OCI-LY7 (cell line): ENCODE results near the gene NFATC3.

Experiments used
- CTCF ChIP-seq: fragments of 200-600 bp; sonication (generic); conservative IDR thresholded peaks from 2 replicates; pipeline ENCODE4 v1.5.1; 2014; ENCODE audit warnings: mild to moderate bottlenecking, antibody characterized with exemption, low read length, moderate library complexity, mixed read lengths
- EZH2phosphoT487 ChIP-seq: fragments of 200-600 bp; sonication (generic); IDR thresholded peaks from 2 replicates; pipeline ENCODE4 v1.6.1; 2018; ENCODE audit warnings: low read depth, borderline replicate concordance, mild to moderate bottlenecking, mixed run types, antibody characterized with exemption, low read length, moderate library complexity, mixed read lengths

DNA sequence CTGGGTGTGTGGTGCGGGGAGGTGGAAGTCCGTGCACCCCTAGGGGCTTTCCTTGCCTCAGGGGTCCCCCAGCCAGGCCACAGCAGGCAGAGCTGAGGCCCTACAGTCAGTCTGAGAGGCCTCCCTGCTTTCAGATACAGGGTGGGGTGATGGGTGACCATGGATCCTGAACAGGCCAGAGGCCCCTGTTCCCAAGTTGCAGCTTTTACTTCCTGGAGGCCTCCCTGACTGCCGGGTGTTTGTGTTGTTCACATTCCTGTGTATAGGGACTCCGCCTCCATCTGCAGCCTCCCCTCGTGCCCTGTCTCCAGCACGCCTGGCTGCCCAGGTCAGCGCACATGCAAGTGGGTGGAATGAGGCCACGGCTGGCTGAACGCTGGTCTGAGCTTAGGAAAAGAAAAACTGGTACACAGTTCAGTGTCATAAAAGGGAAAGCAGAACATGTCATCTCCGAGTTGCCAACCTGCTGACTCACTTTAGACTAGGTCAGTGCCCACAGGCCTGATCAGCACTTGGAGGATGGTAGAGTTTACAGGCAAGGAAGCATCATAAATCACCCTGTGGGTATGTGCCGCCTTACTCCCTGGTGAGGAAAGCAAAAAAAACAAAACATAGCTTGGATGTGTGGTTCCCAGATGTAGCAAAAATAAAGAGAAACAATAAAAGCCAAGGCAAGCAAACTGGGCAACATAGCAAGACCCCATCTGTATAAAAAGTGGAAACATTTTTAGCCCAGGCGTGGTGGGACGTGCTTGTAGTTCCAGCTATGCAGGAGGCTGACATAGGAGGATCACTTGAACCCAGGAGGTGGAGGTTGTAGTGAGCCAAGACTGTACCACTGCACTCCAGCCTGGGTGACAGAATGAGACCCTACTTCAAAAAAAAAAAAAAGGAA, 173.0 kb downstream of the NFATC3 start:
- TF ChIP-seq CTCF (no peak), EZH2phosphoT487 (no peak)
